Hepatocyte (in vitro differentiated cells): ENCODE data around the gene C9orf43. TPM values are rescaled to one million over a fixed set of nuclear protein-coding genes. Genes with fewer than 3 reads are reported as not detected.
"Not testable (repeated sequence)": the region's sequence is repeated elsewhere in the genome, so short reads cannot be mapped to it uniquely, and the experiment has no call there.

Experiments
- DNase-seq: peaks from one replicate; pipeline ENCODE4 v3.0.0-alpha.2; 2016; ENCODE audit warnings: low spot score
- H2AFZ ChIP-seq: fragments of 200-600 bp; sonication (generic); 2 replicates; pipeline ENCODE4 v1.6.0; 2016; ENCODE audit warnings: antibody characterized with exemption, mild to moderate bottlenecking
- H3K27ac ChIP-seq: fragments of 200-600 bp; sonication (generic); 2 replicates; pipeline ENCODE4 v1.5.1; 2016; ENCODE audit warnings: mild to moderate bottlenecking
- H3K27me3 ChIP-seq: fragments of 200-600 bp; sonication (generic); 2 replicates; pipeline ENCODE4 v1.6.1; 2016
- H3K36me3 ChIP-seq: fragments of 200-600 bp; sonication (generic); replicated peaks from 2 replicates; pipeline ENCODE4 v1.5.1; 2016; ENCODE audit warnings: low read depth; ENCODE audit not compliant: insufficient read depth
- H3K4me1 ChIP-seq: fragments of 200-600 bp; sonication (generic); 2 replicates; pipeline ENCODE4 v1.5.1; 2016; ENCODE audit warnings: mild to moderate bottlenecking, moderate library complexity; ENCODE audit not compliant: insufficient read depth
- H3K4me2 ChIP-seq: fragments of 200-600 bp; sonication (generic); 2 replicates; pipeline ENCODE4 v1.6.0; 2016
- H3K4me3 ChIP-seq: fragments of 200-600 bp; sonication (generic); 2 replicates; pipeline ENCODE4 v1.5.1; 2016; ENCODE audit warnings: mild to moderate bottlenecking
- H3K79me2 ChIP-seq: fragments of 200-600 bp; sonication (generic); 2 replicates; pipeline ENCODE4 v1.6.0; 2017; ENCODE audit warnings: mild to moderate bottlenecking
- H3K9me2 ChIP-seq: fragments of 200-600 bp; sonication (generic); replicated peaks from 2 replicates; pipeline ENCODE4 v1.6.0; 2017; ENCODE audit warnings: mild to moderate bottlenecking; ENCODE audit not compliant: insufficient read depth
- H3K9me3 ChIP-seq: fragments of 200-600 bp; sonication (generic); 2 replicates; pipeline ENCODE4 v1.5.1; 2016; ENCODE audit warnings: low read depth, mild to moderate bottlenecking
- H4K20me1 ChIP-seq: fragments of 200-600 bp; sonication (generic); 2 replicates; pipeline ENCODE4 v1.6.0; 2016; ENCODE audit warnings: mild to moderate bottlenecking; ENCODE audit not compliant: insufficient read depth, poor library complexity, severe bottlenecking
- EZH2 ChIP-seq: fragments of 200-600 bp; sonication (generic); IDR thresholded peaks from 2 replicates; pipeline ENCODE4 v1.6.1; 2016; ENCODE audit warnings: antibody characterized with exemption, mild to moderate bottlenecking, borderline replicate concordance
- EZH2phosphoT487 ChIP-seq: fragments of 200-600 bp; sonication (generic); IDR thresholded peaks from one replicate; pipeline ENCODE4 v1.6.1; 2018; ENCODE audit warnings: antibody characterized with exemption, mild to moderate bottlenecking, low read depth, moderate library complexity; ENCODE audit not compliant: unreplicated experiment, severe bottlenecking
- WGBS: methylation state at CpG from one replicate; pipeline ENCODE4 v1.1.6; 2016; ENCODE audit warnings: low lambda C conversion rate; ENCODE audit errors: missing lambda C conversion rate; 5-methylcytosine and 5-hydroxymethylcytosine counted together
- polyA plus RNA-seq: library from polyadenylated mRNA; unstranded; fragments of >200 nt; fragmentation: Nextera tagmentation; extraction: Ambion mirVana; gene quantifications from 2 replicates; pipeline ENCODE4 v1.2.1, GENCODE V29; 2016
- total RNA-seq: library from RNA; depleted of rRNA; stranded (reverse); fragments of >200 nt; gene quantifications from 2 replicates; pipeline ENCODE4 v1.2.3, GENCODE V29; 2014
- TF ChIP-seq, protein P1 (sequence below): fragments of 200-600 bp; sonication (generic); IDR thresholded peaks from 2 replicates; pipeline ENCODE4 v1.5.1; 2016; ENCODE audit warnings: antibody characterized with exemption, mild to moderate bottlenecking; ENCODE audit not compliant: poor library complexity

The C9orf43 gene
- total and polyA plus RNA-seq, 2 experiments from 2014 or later, result 0.53 to 0.69 TPM

DNA sequence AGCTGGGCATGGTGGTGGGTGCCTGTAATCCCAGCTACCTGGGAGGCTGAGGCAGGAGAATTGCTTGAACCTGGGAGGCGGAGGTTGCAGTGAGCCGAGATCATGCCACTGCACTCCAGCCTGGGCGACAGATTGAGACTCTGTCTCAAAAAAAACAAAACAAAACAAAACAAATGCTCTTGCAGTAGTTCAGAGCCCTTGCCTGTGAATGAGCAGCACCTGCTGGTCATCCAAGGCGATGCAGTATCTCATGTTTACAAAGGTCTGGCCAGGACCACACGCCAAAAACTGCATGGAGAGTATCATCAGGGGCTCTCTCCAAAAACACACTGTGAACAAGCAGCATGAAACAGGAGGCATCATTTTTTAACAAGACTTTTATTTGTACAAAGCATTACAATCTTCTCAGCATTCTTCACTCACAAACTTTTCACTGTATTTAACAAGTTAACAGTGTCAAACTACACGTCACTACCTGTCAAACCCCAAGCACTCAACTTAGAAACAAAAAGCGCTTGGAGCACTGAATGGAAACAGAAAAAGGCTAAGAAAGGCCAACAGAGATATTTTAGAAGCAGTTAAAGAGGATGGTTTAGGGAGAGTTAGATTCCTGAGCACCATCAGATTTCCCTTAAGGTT lies 3.6 kb upstream of the C9orf43 start:
- H3K27me3 ChIP-seq, H3K9me2 ChIP-seq, H3K4me1 ChIP-seq, H3K4me2 ChIP-seq, H3K36me3 ChIP-seq, H3K9me3 ChIP-seq, H2AFZ ChIP-seq, H3K4me3 ChIP-seq, H4K20me1 ChIP-seq: not testable (repeated sequence)
- Histone ChIP-seq H3K79me2 (peaks cover 22% of the 10 kb centered on the region), H3K27ac (peak overlapping the region; percentile 15)
- WGBS, result 55% methylated on average over 7 of the region's 7 CpGs
- TF ChIP-seq, protein P1, sequence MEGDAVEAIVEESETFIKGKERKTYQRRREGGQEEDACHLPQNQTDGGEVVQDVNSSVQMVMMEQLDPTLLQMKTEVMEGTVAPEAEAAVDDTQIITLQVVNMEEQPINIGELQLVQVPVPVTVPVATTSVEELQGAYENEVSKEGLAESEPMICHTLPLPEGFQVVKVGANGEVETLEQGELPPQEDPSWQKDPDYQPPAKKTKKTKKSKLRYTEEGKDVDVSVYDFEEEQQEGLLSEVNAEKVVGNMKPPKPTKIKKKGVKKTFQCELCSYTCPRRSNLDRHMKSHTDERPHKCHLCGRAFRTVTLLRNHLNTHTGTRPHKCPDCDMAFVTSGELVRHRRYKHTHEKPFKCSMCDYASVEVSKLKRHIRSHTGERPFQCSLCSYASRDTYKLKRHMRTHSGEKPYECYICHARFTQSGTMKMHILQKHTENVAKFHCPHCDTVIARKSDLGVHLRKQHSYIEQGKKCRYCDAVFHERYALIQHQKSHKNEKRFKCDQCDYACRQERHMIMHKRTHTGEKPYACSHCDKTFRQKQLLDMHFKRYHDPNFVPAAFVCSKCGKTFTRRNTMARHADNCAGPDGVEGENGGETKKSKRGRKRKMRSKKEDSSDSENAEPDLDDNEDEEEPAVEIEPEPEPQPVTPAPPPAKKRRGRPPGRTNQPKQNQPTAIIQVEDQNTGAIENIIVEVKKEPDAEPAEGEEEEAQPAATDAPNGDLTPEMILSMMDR, result peak; percentile 80
- DNase-seq, result peak; percentile 76

DNA sequence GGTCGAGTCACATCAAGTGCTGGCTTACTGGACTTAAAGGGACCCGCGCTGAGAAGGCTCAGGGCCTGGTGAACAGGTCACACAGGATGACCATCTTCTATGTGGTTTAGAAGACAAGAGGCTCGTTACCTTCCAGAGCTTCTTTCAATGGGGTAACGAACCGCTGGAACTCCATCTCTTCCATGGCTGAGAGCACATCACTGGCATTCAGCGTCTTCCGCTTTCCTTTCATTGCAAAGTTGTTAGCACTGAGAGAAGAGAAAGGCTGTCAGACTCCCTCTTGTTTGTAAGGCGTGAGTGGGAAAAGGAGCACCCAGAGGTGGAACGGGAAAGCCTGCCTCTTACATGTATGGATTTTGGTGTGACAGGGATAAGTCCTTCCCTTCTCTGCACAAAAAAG lies 1.1 kb upstream of the C9orf43 start:
- Histone ChIP-seq H3K4me2 (peak overlapping the region; percentile 99), H3K4me3 (peak overlapping the region; percentile 30), H3K9me3 (no peaks in the 10 kb centered on the region), H3K9me2 (no peaks in the 10 kb centered on the region), H3K27me3 (no peaks in the 10 kb centered on the region), H3K79me2 (peaks cover 18% of the 10 kb centered on the region), H3K27ac (peak overlapping the region; percentile 97), H4K20me1 (no peaks in the 10 kb centered on the region), H3K4me1 (no peaks in the 10 kb centered on the region), H3K36me3 (no peaks in the 10 kb centered on the region), H2AFZ (peak overlapping the region; percentile 62)
- 54% methylated on average over 10 of the region's 10 CpGs for WGBS
- no peak for DNase-seq
- TF ChIP-seq EZH2 (no peak), EZH2phosphoT487 (no peak)
- TF ChIP-seq, protein P1, result no peak

DNA sequence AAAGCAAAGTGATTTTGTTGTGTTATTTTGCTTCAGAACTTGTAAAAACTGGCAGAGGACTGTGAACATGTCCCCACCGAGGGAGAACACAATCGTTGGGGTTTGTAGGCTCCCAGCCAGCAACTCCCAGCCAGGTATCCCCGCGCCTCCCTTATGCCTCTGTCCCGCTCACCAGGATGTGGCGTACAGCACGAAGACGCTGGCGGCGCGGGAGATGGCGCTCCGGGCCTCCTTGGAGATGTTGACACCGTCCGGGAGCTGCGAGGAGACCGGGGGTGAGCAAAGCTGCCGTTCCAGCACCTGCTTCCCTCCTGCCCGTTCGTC lies 702 bp upstream of the C9orf43 start:
- peak overlapping the region; percentile 97 for H3K27ac ChIP-seq
- no peak for DNase-seq
- no peaks in the 10 kb centered on the region for H3K9me3 ChIP-seq
- H2AFZ ChIP-seq, result peak overlapping the region; percentile 62
- H3K4me2 ChIP-seq, result peak overlapping the region; percentile 99
- WGBS, result under 1% methylated on average over 20 of the region's 20 CpGs
- no peaks in the 10 kb centered on the region for H3K4me1 ChIP-seq
- H3K9me2 ChIP-seq, result no peaks in the 10 kb centered on the region
- TF ChIP-seq EZH2phosphoT487 (no peak), EZH2 (no peak)
- TF ChIP-seq, protein P1, result no peak
- no peaks in the 10 kb centered on the region for H3K36me3 ChIP-seq
- peak overlapping the region; percentile 30 for H3K4me3 ChIP-seq
- H3K27me3 ChIP-seq, result no peaks in the 10 kb centered on the region
- H4K20me1 ChIP-seq, result no peaks in the 10 kb centered on the region
- peaks cover 18% of the 10 kb centered on the region for H3K79me2 ChIP-seq
